ENCODE measurements around the gene AGFG2. TPM values are rescaled to one million over a fixed set of nuclear protein-coding genes. Genes with fewer than 3 reads are reported as not detected.
A peak's percentile ranks its signal among the peaks of the same experiment; 100 is the strongest.

The AGFG2 gene
- total RNA-seq, 1 experiment from 2014 or later = 11.9 TPM

GRCh38 chr7:100606313-100606712 lies 67.3 kb downstream of the AGFG2 start:
- DNase-seq (ENCODE audit: unreplicated experiment) = no peak
- POLR2A ChIA-PET = interaction anchor here (0.7 kb wide), 1 partner anchor 20 kb away, joined by 4 read pairs; the partner anchor contains the start of genes FBXO24 and LRCH4
- Mint-ChIP-seq H3K4me1 (ENCODE audit: insufficient read depth, unreplicated experiment) (peaks cover 3% of the 10 kb centered on the region), H3K36me3 (ENCODE audit: insufficient read depth, unreplicated experiment) (peaks cover 6% of the 10 kb centered on the region), H3K4me3 (ENCODE audit: unreplicated experiment) (no peak overlapping the region), H3K27ac (ENCODE audit: low read depth, unreplicated experiment) (no peak overlapping the region), H3K27me3 (ENCODE audit: insufficient read depth, unreplicated experiment) (no peaks in the 10 kb centered on the region), H3K9me3 (ENCODE audit: unreplicated experiment) (no peaks in the 10 kb centered on the region)
- BruUV-seq (replicated peaks) = no TSS peak
- intact Hi-C loops (cut with micrococcal nuclease) = no loop called here
- CTCF ChIA-PET = no interaction called here
- TF ChIP-seq, protein P1, sequence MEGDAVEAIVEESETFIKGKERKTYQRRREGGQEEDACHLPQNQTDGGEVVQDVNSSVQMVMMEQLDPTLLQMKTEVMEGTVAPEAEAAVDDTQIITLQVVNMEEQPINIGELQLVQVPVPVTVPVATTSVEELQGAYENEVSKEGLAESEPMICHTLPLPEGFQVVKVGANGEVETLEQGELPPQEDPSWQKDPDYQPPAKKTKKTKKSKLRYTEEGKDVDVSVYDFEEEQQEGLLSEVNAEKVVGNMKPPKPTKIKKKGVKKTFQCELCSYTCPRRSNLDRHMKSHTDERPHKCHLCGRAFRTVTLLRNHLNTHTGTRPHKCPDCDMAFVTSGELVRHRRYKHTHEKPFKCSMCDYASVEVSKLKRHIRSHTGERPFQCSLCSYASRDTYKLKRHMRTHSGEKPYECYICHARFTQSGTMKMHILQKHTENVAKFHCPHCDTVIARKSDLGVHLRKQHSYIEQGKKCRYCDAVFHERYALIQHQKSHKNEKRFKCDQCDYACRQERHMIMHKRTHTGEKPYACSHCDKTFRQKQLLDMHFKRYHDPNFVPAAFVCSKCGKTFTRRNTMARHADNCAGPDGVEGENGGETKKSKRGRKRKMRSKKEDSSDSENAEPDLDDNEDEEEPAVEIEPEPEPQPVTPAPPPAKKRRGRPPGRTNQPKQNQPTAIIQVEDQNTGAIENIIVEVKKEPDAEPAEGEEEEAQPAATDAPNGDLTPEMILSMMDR (IDR thresholded peaks at IDR 0.05; ENCODE audit: unreplicated experiment) = no peak

DNA sequence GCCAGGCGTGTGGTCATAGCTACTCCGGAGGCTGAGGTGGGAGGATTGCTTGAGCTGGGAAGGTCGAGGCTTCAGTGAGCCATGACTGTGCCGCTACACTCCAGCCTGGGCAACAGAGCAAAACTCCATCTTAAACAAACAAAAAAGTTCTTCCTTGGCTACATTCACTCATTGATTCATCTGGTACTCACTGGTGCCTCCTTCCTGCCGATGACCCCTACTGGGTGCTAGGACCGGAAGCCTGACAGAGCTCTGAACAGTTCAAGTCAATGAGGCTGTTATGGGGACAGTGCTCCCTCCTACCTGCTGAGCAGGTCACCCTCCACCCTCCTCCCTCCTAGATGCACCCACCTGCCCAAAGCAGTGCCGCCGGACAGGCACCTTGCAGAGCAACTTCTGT lies 68.1 kb downstream of the AGFG2 start:
- TF ChIP-seq, protein P1 (IDR thresholded peaks at IDR 0.05; ENCODE audit: unreplicated experiment) = no peak
- H3K4me1 Mint-ChIP-seq (ENCODE audit: insufficient read depth, unreplicated experiment) = peaks cover 1% of the 10 kb centered on the region
- no peak overlapping the region for H3K4me3 Mint-ChIP-seq (ENCODE audit: unreplicated experiment)
- peaks cover 6% of the 10 kb centered on the region for H3K36me3 Mint-ChIP-seq (ENCODE audit: insufficient read depth, unreplicated experiment)
- CTCF ChIA-PET = interaction anchor here (1.2 kb wide), 1 partner anchor 84 kb away, joined by 3 read pairs; no protein-coding TSS in a partner anchor
- no peaks in the 10 kb centered on the region for H3K9me3 Mint-ChIP-seq (ENCODE audit: unreplicated experiment)
- no TSS peak for BruUV-seq (replicated peaks)
- POLR2A ChIA-PET = interaction anchor here (0.8 kb wide), 1 partner anchor 67 kb away, joined by 3 read pairs; no protein-coding TSS in a partner anchor
- DNase-seq (ENCODE audit: unreplicated experiment) = no peak
- H3K27ac Mint-ChIP-seq (ENCODE audit: low read depth, unreplicated experiment) = no peak overlapping the region
- H3K27me3 Mint-ChIP-seq (ENCODE audit: insufficient read depth, unreplicated experiment) = no peaks in the 10 kb centered on the region
- intact Hi-C loops (cut with micrococcal nuclease) = no loop called here

DNA sequence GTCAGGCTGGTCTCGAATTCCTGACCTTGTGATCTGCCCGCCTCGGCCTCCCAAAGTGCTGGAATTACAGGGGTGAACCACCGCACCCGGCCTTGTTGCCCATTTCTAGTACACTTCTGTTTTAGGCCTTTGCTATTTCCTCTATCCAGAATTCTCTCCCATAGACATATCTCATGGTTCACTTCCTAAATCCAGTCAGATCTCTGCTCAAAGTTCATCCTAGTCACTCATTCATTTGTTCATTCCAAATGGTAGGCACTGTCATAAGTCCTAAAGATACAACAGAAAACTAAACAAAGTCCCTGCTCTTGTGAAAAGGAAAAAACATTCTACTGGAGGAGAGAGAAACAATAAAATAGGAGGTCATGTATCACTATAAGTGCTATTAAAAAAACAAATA lies 71.0 kb downstream of the AGFG2 start:
- peaks cover 6% of the 10 kb centered on the region for H3K4me1 Mint-ChIP-seq (ENCODE audit: insufficient read depth, unreplicated experiment)
- peak overlapping the region; percentile 92 for H3K4me3 Mint-ChIP-seq (ENCODE audit: unreplicated experiment)
- ChIA-PET POLR2A (no interaction called here), CTCF (interaction anchor here (0.8 kb wide), 1 partner anchor 82 kb away, joined by 5 read pairs; no protein-coding TSS in a partner anchor)
- H3K27ac Mint-ChIP-seq (ENCODE audit: low read depth, unreplicated experiment) = no peak overlapping the region
- H3K27me3 Mint-ChIP-seq (ENCODE audit: insufficient read depth, unreplicated experiment) = no peaks in the 10 kb centered on the region
- DNase-seq (ENCODE audit: unreplicated experiment) = no peak
- intact Hi-C loops (cut with micrococcal nuclease) = no loop called here
- peaks cover 6% of the 10 kb centered on the region for H3K36me3 Mint-ChIP-seq (ENCODE audit: insufficient read depth, unreplicated experiment)
- no peaks in the 10 kb centered on the region for H3K9me3 Mint-ChIP-seq (ENCODE audit: unreplicated experiment)
- no TSS peak for BruUV-seq (replicated peaks)
- TF ChIP-seq, protein P1 (IDR thresholded peaks at IDR 0.05; ENCODE audit: unreplicated experiment) = no peak

DNA sequence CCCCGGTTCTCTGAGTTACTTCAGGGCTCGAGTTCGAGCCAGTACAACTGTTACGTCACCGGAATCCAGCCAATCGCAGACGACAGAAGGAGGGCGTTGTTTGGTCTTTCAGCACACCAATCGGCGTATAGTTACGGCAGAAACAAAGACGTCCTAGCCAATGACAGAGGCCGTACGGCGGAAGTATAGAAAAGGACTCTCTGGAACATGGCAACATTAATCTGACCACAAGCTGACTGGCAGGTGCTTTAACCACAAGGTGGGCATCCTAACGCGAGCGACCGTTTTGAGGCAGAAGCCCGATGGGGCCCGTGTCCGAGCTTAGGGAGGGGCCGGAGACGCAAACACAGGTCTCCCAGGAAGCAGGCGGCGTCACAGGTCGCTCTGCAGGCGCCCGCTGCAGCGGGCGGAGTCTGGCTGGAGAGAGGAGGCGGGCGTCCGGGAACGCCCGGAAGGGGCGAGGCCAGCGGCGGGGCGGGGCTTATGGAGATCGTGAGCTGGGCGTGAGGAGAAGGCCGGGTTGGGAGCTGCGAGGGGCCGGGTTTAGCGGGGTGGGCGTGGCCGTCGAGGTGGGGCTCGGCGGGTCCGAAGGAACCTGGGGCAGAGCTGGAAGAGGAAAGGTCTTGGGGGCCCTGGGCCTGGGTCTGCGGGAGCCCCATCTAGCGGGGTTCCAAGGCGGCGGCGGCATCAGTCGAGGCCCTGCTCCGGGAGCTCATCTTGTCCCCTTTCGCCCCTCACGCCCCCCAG lies 73.2 kb downstream of the AGFG2 start, which contains the start of gene MOSPD3:
Gene MOSPD3 (plus strand): TSS at position 558 of the 747 bp plus-strand sequence. CDS start 252 bp downstream, outside the sequence.
- DNase-seq (ENCODE audit: unreplicated experiment) = peak; percentile 99
- peak within 1 kb of the TSS; percentile 99 for H3K27ac Mint-ChIP-seq (ENCODE audit: low read depth, unreplicated experiment)
- CTCF ChIA-PET = interaction anchor here (0.7 to 2.7 kb wide), 11 partner anchors 17 to 897 kb away, joined by 3 to 21 read pairs (median 3); partner anchors contain the start of genes FBXO24, GNB2, LRCH4 and POP7
- no peaks in the 10 kb centered on the region for H3K9me3 Mint-ChIP-seq (ENCODE audit: unreplicated experiment)
- TF ChIP-seq, protein P1 (IDR thresholded peaks at IDR 0.05; ENCODE audit: unreplicated experiment) = no peak
- intact Hi-C loops (cut with micrococcal nuclease) = loop anchor here (2.0 kb wide), 1 partner anchor 63 kb away; no protein-coding TSS in a partner anchor
- POLR2A ChIA-PET = interaction anchor here (0.7 to 2.8 kb wide), 21 partner anchors 10 to 1049 kb away, joined by 3 to 49 read pairs (median 4); partner anchors contain the start of genes FBXO24, GNB2, LRCH4 and MEPCE
- peaks cover 6% of the 10 kb centered on the region for H3K4me1 Mint-ChIP-seq (ENCODE audit: insufficient read depth, unreplicated experiment)
- H3K4me3 Mint-ChIP-seq (ENCODE audit: unreplicated experiment) = peak within 1 kb of the TSS; percentile 92
- peaks cover 6% of the 10 kb centered on the region for H3K36me3 Mint-ChIP-seq (ENCODE audit: insufficient read depth, unreplicated experiment)
- BruUV-seq (replicated peaks) = no TSS peak
- no peaks in the 10 kb centered on the region for H3K27me3 Mint-ChIP-seq (ENCODE audit: insufficient read depth, unreplicated experiment)

Measured in MCF 10A (cell line).